Germinal center (tissue), 1 donor: ENCODE data around the gene FLNA.
"Not testable (repeated sequence)": the region's sequence is repeated elsewhere in the genome, so short reads cannot be mapped to it uniquely, and the experiment has no call there.

ENCODE experiments used
- DNase-seq: peaks from one replicate; pipeline ENCODE4 v3.0.0; 2012; ENCODE audit warnings: mixed read lengths, low spot score

Gene FLNA

DNA sequence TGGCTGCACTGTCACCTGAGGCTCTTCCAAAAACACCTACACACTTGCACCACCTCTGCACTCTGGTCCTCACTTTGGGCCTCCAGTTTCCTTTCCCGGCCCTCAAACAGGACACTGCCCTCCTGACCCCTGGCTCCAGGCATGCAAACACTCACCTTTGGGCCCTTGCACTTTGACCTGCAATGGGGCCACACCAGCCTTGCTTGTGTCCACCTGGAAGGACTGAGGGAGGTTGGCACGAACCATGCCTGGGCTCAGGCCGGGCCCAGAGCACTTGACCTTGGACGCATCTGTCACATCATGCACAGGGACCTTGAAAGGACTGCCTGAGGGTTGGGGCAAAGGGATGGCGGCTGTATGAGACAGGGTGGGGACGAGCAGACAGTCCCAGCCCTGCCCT is 15.6 kb downstream of the FLNA start:
- DNase-seq: no peak

DNA sequence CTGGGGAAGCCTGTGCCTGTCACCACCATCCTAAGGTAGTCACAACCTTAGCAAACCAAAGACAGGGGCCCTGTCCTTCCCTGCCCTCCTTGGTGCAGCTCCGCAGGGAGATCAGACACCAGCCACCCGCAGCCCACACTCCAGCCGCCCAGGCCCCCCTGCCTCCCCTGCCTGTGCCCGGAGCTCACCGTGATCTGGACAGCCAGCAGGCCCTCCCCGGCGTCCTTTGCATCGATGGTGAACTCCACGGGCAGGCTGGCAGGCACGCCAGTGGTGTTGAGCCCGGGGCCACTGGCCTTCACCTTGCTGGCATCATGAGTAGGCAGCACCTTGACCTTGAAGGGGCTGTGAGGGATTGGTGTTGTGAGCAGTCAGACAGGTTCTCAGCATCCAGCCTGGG is 16.4 kb downstream of the FLNA start:
- no peak for DNase-seq

DNA sequence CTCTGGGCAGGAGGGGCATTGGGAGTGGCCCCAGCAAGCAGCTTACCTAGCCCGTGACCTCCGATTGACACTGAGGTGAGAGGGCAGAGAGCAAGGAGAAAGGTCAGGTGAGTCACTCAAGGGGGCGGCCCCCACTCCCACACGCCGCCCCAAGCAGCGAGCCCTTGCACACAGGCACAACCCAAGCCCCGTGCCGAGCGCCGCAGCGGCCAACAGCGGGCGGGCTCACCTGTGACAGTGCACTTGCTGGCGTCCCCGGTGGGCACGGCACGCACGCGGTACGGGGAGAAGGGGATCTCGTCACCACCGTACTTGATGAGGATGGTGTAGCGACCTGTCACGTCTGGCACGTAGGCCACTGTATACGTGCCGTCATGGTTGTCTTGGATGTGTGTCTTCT is 17.2 kb downstream of the FLNA start:
- DNase-seq: no peak

DNA sequence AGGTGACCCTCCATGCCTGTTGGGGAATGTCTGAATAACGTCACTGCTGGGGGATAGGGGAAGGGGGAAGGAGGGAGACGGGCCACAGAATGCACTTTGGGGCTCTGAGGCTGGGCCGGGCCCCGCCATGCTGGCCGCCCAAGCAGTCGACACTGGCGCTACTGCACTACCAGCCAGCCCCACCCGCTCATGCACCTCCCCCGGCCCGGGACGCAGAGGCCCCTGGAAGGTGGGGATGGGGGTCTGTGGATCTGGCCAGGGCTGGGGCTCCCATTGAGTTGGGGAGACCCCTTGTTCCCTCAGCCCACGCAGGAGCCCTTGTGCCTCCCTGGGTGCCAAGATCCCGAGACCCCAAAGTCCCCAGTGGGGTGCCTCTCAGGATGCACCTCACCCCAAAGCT is 17.8 kb downstream of the FLNA start:
- no peak for DNase-seq

DNA sequence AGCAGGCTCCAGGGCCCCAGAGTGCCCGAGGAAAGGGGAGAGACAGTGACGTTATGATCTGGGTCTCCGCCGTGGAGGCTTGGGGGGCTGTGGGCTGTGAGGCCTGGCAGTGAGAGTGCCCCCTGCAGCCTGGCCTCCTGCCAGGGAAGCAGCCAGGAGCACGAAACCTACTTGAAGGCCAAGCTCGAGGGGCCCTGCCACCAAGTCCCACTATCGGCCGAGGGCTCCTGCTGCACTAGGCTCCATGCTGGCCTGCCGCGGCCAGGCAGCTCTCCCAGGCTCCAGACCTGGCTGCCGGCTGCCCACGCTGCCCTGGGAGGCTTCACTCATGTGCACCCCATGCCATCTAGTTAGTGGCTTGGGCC is 18.7 kb downstream of the FLNA start:
- no peak for DNase-seq

DNA sequence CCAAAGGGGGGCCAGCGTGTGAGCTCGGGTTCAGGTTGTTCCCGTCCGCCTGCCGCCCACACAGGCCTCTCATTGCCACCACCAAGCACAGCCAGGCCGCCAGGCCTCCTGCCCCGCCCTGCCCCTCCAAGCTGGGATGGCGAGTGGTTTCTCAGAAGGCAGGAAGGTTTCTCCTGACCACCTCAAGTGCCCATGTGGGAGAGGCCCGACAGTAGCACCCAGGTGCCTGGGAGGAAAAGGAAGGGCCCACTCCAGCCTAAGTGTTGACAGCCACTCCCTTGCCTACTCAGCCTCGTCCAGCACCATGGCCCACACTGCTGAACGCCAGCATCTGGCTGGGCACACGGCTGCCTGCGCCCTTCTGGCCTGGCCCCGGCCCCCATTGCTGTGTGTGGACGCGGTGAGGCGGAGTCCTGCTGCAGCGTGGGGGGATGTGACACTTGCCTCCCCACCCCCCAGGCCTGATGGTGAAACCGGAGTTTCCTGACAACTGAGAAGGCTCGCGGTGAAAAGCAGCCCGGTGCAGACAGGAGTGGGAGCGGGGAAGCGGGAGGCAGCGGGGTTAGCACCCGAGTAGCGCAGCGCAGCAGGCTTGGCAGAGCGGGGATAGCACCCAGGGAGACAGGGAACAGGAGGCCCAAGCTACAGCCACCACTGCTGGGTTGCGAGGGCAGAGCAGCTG is 19.2 kb downstream of the FLNA start:
- no peak for DNase-seq

DNA sequence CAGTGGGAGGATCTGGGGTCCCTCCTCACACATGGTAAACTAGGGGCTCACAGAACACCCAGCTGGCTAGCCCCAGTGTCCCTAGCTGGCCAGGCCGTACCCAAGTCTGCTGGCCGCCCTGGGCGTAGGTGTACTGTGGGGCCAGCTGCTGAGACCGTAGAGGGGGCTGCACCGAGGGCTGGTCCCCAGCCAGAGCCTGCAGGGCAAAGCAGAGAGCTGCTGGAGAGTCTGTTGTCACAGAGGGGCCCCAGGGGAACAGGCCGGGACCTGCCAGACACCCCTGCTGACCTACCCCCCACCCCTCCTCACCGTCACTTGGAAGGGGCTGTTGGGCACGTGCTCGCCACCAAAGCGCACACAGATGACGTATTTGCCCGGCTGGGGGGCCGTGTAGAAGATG is 19.9 kb downstream of the FLNA start:
- no peak for DNase-seq

DNA sequence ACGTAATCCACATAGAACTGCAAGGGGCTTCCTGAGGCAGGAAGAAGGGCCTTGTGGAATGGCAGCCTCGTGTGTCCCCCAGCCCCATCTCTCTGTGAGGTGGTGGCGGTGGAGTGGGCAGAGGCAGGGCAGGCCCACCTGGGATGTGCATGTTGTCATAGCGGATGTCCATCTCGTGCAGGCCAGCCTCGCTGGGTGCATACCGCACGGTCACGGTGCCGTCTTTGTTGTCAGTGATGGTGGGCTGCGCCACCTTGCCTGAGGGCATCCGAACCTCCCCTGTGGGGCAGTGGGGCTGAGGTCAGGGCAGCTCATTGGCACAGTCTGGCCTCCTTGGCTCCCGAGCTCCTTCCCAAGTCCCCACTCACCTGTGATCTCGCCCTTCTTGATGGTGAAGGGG is 20.4 kb downstream of the FLNA start:
- no peak for DNase-seq

DNA sequence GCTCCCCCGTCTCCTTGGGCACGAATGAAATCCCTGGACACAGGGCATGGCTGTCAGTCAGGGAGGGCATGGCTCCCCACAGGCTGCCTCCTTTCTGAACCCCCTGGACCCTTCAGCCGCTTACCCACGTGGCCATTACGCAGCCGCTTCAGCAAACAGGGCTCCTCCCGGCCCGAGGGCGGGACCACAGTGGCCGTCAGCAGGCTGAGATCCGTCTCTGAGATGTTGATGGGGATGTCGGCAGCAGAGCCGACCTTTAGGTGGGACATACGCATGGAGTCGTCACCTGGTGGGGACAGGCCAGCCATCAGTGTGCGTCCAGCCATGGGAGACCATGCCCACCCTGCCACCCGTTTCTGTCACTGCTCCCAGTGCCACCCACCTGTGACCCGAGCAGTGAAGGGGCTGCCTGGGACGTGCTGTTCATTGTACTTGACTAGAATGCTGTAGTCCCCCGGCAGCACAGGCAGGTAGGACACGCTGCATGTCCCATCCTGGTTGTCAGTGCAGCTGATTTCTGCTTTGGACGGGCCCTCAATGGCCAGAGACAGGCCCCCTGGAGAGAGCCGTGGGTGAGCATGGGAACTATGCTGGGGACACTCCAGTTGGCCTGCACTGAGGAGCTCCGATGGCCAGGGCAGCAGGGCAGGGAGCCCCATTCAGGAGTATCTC is 21.1 kb downstream of the FLNA start:
- DNase-seq: no peak

DNA sequence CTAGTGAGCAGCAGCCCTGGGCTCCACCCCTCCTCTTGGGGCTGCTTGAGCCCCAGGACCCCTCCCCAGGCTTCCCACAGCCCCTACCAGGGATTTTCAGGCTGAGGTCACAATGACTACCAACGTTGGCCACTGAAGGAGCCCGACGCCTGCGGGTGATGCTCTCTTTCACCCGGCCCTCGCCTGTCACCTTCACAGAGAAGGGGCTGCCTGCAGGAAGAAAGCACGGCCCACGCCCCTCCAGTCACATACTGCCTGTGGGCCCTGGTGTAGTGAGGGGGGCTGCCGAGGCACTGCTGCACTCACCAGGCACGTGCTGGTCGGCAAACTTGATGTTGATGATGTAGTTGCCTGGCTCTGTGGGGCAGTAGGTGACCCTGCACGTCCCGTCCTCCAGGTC is 22.0 kb downstream of the FLNA start:
- DNase-seq: no peak

DNA sequence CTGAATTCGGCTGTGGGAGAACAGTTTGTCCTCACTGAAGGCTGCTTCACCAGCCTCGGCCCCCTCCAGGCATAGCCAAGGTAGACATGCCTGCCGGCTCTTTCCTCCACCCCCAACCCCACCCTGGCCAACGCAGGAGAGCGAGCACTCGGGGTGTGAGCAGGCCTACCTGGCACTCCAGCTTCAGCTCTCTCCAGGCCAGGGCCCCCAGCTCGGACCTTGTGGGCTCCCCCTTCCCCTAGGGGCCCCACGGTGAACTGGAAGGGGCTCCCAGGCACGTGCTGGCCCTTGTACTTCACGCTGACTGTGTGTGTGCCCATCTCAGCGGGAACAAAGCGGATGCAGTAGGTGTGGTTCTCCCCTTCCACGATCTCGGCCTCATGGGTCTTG is 22.4 kb downstream of the FLNA start:
- DNase-seq: no peak

DNA sequence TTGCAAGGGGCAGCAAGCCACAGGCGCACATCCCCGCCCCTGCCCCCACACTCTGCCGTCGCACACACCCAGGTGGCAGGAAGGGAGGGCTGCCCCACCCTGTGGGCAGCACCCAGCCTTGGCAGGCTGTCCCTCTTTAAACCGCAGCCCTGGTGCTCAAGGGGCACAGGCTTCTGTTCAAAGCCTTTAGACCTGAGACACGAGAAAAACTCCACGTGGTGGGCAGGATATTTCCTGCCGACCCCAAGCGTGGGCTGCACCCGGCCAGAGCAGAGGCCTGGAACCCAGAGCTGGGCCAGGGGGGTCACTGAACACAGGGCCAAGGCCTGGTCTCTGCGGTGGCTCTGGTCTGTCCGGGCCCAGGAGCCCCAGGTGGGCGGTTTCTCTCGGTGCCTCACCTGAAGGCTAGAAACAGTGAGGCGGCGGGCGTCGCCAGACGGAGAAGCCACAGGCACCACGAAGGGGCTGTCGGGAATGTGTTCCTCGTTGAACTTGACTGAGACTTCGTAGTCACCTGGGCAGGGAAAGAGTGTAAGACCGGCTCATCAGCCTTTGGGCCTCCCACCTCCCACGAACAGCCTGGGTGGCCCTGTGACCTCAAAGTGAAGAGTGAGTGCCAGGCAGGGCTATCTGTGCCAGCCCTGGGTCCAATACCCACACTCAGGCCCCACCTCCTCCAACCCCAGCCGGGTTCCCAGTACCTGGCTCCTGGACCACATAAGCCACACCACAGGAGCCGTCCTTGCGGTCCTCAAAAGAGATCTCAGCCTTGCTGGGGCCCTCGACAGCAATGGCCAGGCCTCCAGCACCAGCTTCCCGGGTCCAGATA is 23.0 kb downstream of the FLNA start:
- DNase-seq: no peak

DNA sequence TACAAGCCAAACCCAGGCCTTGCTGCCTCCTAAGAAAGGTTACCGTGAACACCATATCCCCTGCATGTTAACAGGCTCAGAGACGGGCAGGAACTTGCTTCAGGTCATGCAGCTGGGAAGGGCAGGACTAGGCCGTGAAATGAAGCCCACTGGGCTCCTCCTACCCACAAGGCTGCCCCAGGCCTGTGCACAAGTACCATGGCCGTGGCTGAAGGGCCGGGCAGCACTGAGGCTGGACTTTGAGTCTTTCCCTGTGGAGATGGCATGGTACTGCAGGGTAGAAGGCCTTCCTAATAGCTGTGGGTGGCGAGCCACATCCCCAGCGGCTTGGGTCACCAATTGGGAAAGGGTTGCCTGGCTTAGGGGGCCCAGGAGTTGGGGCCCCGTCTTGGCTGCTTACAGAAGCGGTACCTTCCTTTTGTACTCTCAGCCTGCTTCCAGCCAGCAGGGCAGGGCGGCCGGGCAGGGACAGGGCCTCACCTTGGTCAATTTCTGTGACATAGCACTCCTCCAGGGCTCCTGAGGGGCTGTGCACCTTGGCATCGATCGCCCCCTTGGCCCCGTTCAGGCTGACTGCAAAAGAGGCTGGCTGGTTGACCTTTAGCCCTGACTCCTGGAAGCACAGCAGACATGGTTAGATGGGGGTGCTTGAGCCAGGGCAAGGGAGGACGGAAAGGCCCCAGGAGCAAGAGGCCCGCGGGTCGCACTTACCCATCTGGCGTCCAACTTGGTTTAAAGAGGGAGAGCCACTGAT is 23.8 kb downstream of the FLNA start:
- DNase-seq: no peak

DNA sequence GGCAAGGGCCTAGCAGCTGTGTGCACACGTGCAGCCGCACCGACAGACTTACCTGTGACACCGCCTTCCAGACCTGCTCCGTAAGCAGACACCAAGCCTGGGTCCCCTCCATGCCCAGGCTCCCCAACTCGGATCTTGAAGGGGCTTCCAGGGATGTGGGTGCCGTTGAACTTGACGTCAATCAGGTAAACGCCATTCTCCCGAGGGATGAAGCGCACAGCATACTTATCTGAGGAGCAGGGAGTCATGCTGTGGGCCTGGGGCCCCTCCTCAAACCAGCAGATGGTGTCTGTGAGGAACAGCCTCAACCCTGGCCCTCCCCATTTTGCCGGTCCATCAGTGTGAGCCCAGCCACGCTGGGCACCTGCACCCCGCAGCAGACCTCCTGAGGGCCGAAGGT is 24.5 kb downstream of the FLNA start:
- no peak for DNase-seq

DNA sequence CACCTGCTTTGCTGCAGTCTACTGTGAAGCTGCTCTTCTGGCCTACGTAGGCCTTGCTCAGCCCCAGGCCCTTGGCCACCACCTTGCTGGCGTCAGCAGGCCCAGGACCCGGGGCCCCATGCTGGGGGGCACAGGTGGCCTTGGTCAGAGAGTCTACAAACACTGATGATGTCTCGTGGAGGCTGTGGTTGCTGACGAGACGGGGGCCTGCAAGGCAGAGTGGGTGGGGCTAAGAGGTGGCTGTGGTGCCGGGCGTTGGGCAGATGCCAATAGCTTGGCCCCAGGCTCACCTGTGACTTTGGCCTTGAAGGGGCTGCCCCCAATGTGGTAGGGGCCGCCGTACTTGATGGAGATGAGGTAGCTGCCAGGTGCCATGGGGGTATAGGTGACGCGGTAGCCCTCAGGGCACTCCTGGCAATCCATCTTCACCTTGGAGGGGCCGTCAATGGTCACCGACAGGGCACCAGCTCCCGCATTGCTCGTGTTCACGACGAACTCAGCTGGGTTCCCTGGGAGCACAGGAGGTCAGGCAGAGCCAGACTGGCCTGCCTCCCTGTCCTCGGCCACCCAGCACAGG is 25.0 kb downstream of the FLNA start:
- no peak for DNase-seq

DNA sequence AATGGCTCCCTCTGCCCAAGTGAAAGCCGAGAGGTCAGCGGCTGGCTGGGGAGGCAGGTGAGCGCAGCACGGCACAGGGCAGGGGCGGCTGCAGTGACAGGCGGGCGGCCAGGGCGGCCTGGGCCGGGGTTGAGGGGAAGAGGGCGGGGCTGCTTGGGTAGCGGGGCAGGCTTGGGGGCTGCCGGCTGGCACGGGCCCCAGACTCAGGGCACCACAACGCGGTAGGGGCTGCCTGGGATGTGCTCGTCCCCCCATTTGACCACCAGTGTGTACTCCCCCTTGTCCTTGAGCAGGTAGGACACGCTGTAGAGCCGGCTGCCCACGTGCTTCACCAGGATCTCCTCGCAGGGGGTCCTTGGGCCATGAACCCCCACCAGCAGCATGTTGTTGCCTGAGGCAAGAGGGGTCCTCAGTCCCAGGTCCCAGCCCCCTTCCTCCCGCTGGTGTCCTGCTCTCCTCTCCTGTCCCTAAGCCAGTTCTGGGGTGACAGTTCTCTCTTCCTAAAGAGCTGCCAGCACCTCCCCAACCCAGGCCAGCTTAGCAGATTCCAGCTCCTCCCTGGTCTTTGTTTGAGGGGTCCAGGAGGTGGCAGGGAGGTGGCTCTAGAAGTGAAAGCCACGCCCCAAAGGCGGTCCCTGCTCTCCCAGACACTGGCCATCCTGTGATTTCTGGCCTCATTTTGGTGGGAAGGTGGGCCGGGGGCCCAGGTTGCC is 25.6 kb downstream of the FLNA start:
- DNase-seq: no peak

DNA sequence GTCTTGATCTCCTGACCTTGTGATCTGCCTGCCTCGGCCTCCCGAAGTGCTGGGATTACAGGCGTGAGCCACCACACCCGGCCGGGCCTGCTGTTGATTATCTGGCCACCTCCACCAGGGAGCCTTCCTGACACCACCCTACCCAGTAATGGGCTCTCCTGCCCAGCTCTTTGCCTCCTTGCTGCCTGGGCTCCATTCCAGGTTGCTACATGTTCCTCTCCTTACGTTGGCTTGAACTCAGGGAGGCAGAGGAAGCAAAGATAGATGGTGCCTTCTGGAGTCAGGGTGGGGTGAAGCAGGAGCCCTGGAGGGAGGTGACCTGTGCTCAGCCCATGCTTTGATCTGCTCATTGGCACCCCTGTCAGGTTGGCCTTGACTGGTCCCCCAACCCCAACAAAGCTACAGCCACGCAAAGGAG is 26.3 kb downstream of the FLNA start:
- no peak for DNase-seq

DNA sequence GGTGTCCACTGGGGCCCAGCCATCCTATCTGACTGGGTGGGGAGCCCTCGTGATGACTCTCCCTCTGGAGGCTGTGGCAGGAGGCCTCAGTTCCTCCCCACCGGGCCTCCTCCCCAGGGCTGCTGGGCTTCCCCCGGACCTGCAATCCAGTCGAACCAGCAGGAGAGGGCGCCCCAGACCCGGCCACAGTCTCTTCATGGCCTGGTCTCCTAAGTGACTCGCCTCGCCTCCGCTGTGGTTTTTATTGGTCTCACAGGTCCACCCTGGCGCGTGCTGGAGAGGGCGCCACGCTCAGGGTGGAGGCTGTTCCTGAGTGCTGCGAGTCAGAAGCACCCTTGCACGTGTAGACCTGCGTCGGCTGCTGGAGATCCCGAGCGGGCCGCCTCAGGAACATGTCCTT is 30.8 kb downstream of the FLNA start:
- not testable (repeated sequence) for DNase-seq

DNA sequence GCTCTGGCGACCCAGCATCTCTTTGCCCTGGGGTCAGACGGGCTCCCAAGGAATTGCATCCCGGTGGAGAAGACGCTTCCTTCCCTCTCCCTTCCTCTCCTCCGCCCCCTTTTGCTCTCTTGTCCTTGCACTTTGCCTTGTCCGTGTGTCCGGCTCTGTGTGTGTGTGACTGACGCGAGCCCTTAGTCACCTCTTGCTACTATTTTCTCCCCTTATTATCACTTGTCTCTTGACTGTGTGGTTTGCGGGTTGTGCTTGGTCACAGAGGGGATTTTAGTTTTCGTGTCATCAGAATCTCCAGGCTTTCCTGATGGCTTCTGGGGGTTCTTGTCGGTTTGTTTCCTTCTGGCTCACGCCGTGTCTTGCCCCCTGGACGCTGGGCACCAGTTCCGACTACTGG is 31.4 kb downstream of the FLNA start:
- not testable (repeated sequence) for DNase-seq

DNA sequence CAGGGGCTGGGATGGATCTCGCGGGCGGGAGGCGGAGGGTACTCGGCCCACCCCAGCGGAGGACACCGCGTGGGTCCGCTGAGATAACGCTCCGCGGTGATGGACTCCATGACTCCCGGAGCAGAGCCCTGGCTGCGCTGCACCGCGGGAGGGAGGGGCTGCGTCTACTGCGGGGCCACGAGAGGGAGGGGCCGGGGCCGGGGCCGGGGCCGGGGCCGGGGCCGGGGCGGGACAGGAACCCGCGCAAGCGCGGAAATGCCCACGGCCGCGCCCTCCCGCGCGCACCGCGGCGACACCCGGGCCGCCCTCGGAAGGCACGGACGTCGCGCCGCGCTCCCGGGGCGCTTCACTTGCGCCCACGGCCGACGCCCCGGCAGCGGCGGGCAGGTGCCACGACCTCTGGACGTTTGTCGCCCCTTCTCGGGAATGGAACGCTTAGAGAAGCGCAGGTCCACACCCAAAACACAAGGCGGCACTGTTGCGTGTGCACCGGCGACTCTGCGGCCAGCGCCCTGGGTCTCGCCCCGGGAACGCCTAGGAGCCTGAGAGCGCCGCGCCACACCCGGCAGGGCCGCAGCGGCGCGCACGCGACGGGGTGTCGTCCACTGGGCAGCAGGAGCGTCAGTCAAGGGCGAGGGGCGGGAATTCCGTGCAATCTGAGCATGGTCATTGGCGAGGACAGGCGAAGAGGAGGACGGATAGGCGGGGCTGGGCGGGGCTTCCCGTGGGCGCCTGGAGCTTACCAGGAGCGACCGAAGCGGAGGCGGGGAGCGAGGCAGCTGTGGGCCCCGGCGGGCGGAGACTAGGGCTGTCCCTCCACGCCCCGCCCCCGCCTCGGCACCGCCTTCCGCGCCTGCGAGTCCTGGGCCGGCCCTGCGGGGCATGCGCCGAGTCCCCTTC is 32.8 kb downstream of the FLNA start:
- DNase-seq: not testable (repeated sequence)
